H9 (cell line): Measurements from ENCODE around the gene MTARC2. TPM values are rescaled to one million over a fixed set of nuclear protein-coding genes. Genes with fewer than 3 reads are reported as not detected.

Experiments used
- DNase-seq: peaks from one replicate; pipeline ENCODE4 v3.0.0-alpha.2; 2017
- H2AFZ ChIP-seq: one replicate; pipeline ENCODE4 v1.6.1; 2013; ENCODE audit warnings: mild to moderate bottlenecking, low read length, control low read depth, moderate library complexity
- H2AK5ac ChIP-seq: 2 replicates; pipeline ENCODE4 v1.6.1; 2013; ENCODE audit warnings: low read length, control low read depth, mixed read lengths; ENCODE audit not compliant: insufficient read length
- H2BK120ac ChIP-seq: one replicate; pipeline ENCODE4 v1.6.1; 2013; ENCODE audit warnings: low read depth, mild to moderate bottlenecking, low read length, control low read depth, inconsistent platforms; ENCODE audit not compliant: poor library complexity, severe bottlenecking
- H2BK12ac ChIP-seq: 2 replicates; pipeline ENCODE4 v1.6.1; 2013; ENCODE audit warnings: low read length, control low read depth, mixed read lengths, low read depth; ENCODE audit not compliant: insufficient read length
- H2BK15ac ChIP-seq: 2 replicates; pipeline ENCODE4 v1.6.1; 2013; ENCODE audit warnings: low read depth, low read length, control low read depth
- H2BK20ac ChIP-seq: one replicate; pipeline ENCODE4 v1.6.1; 2013; ENCODE audit warnings: low read depth, mild to moderate bottlenecking, low read length, control low read depth, inconsistent platforms; ENCODE audit not compliant: poor library complexity, severe bottlenecking
- H2BK5ac ChIP-seq: 2 replicates; pipeline ENCODE4 v1.6.1; 2013; ENCODE audit warnings: low read length, control low read depth, mixed read lengths; ENCODE audit not compliant: insufficient read length
- H3K14ac ChIP-seq: 2 replicates; pipeline ENCODE4 v1.6.1; 2013; ENCODE audit warnings: low read length, control low read depth; ENCODE audit not compliant: insufficient read depth
- H3K18ac ChIP-seq: 2 replicates; pipeline ENCODE4 v1.6.1; 2013; ENCODE audit warnings: low read depth, mild to moderate bottlenecking, mixed read lengths, low read length, control low read depth; ENCODE audit not compliant: insufficient read length
- H3K23ac ChIP-seq: 2 replicates; pipeline ENCODE4 v1.6.1; 2013; ENCODE audit warnings: low read length, control low read depth, mixed read lengths, low read depth; ENCODE audit not compliant: insufficient read length
- H3K23me2 ChIP-seq: 2 replicates; pipeline ENCODE4 v1.6.1; 2013; ENCODE audit warnings: low read depth, mild to moderate bottlenecking, mixed read lengths, low read length, control low read depth; ENCODE audit not compliant: insufficient read length, poor library complexity, severe bottlenecking
- H3K27ac ChIP-seq: 2 replicates; pipeline ENCODE4 v1.5.1; 2013; ENCODE audit warnings: low read length, control low read depth, mixed read lengths, low read depth; ENCODE audit not compliant: insufficient read length
- H3K27me3 ChIP-seq: 2 replicates; pipeline ENCODE4 v1.6.1; 2013; ENCODE audit warnings: low read length, control low read depth, inconsistent platforms; ENCODE audit not compliant: insufficient read depth
- H3K4ac ChIP-seq: 2 replicates; pipeline ENCODE4 v1.6.1; 2013; ENCODE audit warnings: low read depth, mild to moderate bottlenecking, control low read depth, inconsistent platforms, low read length, moderate library complexity
- H3K4me1 ChIP-seq: 2 replicates; pipeline ENCODE4 v1.6.1; 2013; ENCODE audit warnings: low read length, control low read depth, inconsistent platforms; ENCODE audit not compliant: insufficient read depth
- H3K4me2 ChIP-seq: 2 replicates; pipeline ENCODE4 v1.6.1; 2013; ENCODE audit warnings: low read length, control low read depth, mixed read lengths; ENCODE audit not compliant: insufficient read length, insufficient read depth
- H3K56ac ChIP-seq: 2 replicates; pipeline ENCODE4 v1.6.1; 2013; ENCODE audit warnings: low read depth, mild to moderate bottlenecking, mixed read lengths, low read length, control low read depth; ENCODE audit not compliant: insufficient read length
- H3K79me1 ChIP-seq: 2 replicates; pipeline ENCODE4 v1.6.1; 2013; ENCODE audit warnings: low read depth, mild to moderate bottlenecking, moderate library complexity, low read length, control low read depth, inconsistent platforms; ENCODE audit not compliant: insufficient read depth, poor library complexity, severe bottlenecking
- H3K79me2 ChIP-seq: 2 replicates; pipeline ENCODE4 v1.6.1; 2013; ENCODE audit warnings: low read length, control low read depth, inconsistent platforms; ENCODE audit not compliant: insufficient read depth
- H3K9ac ChIP-seq: 2 replicates; pipeline ENCODE4 v1.6.1; 2013; ENCODE audit warnings: low read length, control low read depth, mixed read lengths; ENCODE audit not compliant: insufficient read length; ENCODE audit errors: extremely low read depth
- H3K9me3 ChIP-seq: one replicate; pipeline ENCODE4 v1.6.1; 2013; ENCODE audit warnings: low read depth, low read length, inconsistent platforms; ENCODE audit not compliant: control insufficient read depth
- H3T11ph ChIP-seq: one replicate; pipeline ENCODE4 v1.6.1; 2013; ENCODE audit warnings: mild to moderate bottlenecking, low read length, control low read depth, inconsistent platforms
- H4K20me1 ChIP-seq: one replicate; pipeline ENCODE4 v1.6.1; 2013; ENCODE audit not compliant: control insufficient read depth, insufficient read length, insufficient read depth
- H4K5ac ChIP-seq: 2 replicates; pipeline ENCODE4 v1.6.1; 2013; ENCODE audit warnings: low read depth, mild to moderate bottlenecking, mixed read lengths, low read length, control low read depth; ENCODE audit not compliant: insufficient read length
- H4K8ac ChIP-seq: replicated peaks from 2 replicates; pipeline ENCODE4 v1.6.1; 2013; ENCODE audit warnings: low read length, control low read depth, mixed read lengths, low read depth; ENCODE audit not compliant: insufficient read length
- H4K91ac ChIP-seq: 2 replicates; pipeline ENCODE4 v1.6.1; 2013; ENCODE audit warnings: low read depth, mild to moderate bottlenecking, moderate library complexity, mixed read lengths, low read length, control low read depth; ENCODE audit not compliant: insufficient read length
- H3K27ac Mint-ChIP-seq, 3 experiments: 2 replicates in 2 of 3; 3 replicates in 1 of 3; pipeline ENCODE4 v1.8.0; 2020 to 2021; ENCODE audit warnings: mixed read lengths in 3 of 3, mild to moderate bottlenecking in 1 of 3, moderate library complexity in 1 of 3
- H3K27me3 Mint-ChIP-seq: 2 replicates; pipeline ENCODE4 v1.8.0; 2021; ENCODE audit warnings: low read depth, mild to moderate bottlenecking, moderate library complexity, mixed read lengths
- H3K36me3 Mint-ChIP-seq, 3 experiments: 2 replicates in 2 of 3; 3 replicates in 1 of 3; pipeline ENCODE4 v1.8.0; 2020 to 2021; ENCODE audit warnings: low read depth in 3 of 3, mixed read lengths in 3 of 3; ENCODE audit not compliant: insufficient read depth in 1 of 3
- H3K4me1 Mint-ChIP-seq, 2 experiments: 2 replicates each; pipeline ENCODE4 v1.8.0; 2020; ENCODE audit warnings: mixed read lengths in 2 of 2
- H3K4me3 Mint-ChIP-seq, 2 experiments: 2 replicates in 1 of 2; 3 replicates in 1 of 2; pipeline ENCODE4 v1.8.0; 2020 to 2021; ENCODE audit warnings: mild to moderate bottlenecking in 2 of 2, mixed read lengths in 2 of 2, moderate library complexity in 1 of 2
- H3K9me3 Mint-ChIP-seq, 2 experiments: 2 replicates in 1 of 2; 3 replicates in 1 of 2; pipeline ENCODE4 v1.8.0; 2020; ENCODE audit warnings: mild to moderate bottlenecking in 2 of 2, mixed read lengths in 2 of 2, moderate library complexity in 1 of 2
- WGBS: extraction: QIAGEN DNeasy Blood & Tissue Kit; methylation state at CpG from one replicate; pipeline ENCODE4 v1.1.7; 2013; ENCODE audit warnings: missing lambda C conversion rate, low lambda C conversion rate, mixed read lengths; ENCODE audit not compliant: insufficient read length; ENCODE audit errors: extremely low coverage; 5-methylcytosine and 5-hydroxymethylcytosine counted together
- total RNA-seq: library from RNA; stranded (reverse); gene quantifications from 2 replicates; pipeline ENCODE4 v1.2.1, GENCODE V29; 2021
- TF ChIP-seq, protein P1 (sequence below): fragments of 200-600 bp; sonication (generic); conservative IDR thresholded peaks from 3 replicates; pipeline ENCODE4 v1.8.0; 2021; ENCODE audit warnings: antibody characterized with exemption, mild to moderate bottlenecking

The MTARC2 gene
- total RNA-seq, 1 experiment from 2014 or later: 7.7 TPM

DNA sequence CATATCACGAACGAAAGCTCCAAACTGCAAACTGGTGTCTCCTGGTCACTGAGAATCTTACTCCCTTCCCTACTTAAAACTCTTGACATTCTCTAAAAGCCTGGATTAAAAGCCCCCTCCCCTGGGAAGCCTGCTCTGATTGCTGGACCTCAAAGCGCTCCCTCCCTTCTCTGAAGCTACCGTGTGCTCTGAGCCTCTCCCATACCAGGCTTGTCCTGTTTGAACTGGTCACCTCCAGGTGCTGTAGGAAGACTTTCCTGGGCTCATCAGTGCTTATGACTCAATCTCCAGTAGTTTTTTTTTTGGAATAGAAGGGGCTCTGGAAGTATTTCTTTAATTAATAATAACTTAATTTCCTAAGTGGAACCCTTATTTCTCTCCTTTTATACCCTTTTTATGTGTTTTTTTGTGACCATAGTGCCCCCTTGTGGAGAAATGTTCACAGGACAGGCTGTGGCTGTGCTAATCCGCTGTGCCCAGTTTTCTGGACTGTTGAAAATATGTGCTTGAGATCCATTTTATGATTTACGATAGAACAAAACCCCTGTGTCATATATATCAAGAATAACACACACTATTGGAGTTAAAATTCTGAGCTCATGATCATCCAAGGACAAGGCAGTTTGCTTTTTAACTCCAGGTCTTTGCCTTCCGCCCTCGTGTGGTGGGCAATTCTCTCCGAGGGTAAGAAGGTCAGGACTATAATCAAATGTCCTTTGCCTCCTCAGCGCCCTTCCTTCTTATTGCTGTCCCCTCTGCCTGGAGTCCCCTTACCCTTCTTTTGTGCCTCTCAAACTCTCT, 55.5 kb downstream of the MTARC2 start:
- Histone ChIP-seq H3K4me1 (no peaks in the 10 kb centered on the region), H3K27me3 (no peaks in the 10 kb centered on the region), H2BK120ac (no peak overlapping the region), H3K4ac (no peak overlapping the region), H3K18ac (no peak overlapping the region), H4K5ac (no peak overlapping the region), H3K23ac (no peak overlapping the region), H3T11ph (no peak overlapping the region), H3K4me2 (no peak overlapping the region), H2BK12ac (no peak overlapping the region), H2BK15ac (no peak overlapping the region), H3K27ac (no peak overlapping the region), H4K91ac (no peak overlapping the region), H3K79me2 (no peaks in the 10 kb centered on the region), H2BK5ac (no peak overlapping the region), H3K23me2 (no peaks in the 10 kb centered on the region), H3K9ac (no peak overlapping the region), H3K9me3 (no peaks in the 10 kb centered on the region), H2AK5ac (no peak overlapping the region), H2BK20ac (no peak overlapping the region), H3K14ac (no peak overlapping the region), H3K56ac (no peak overlapping the region), H2AFZ (no peak overlapping the region), H3K79me1 (no peaks in the 10 kb centered on the region), H4K8ac (no peak overlapping the region), H4K20me1 (no peaks in the 10 kb centered on the region)
- TF ChIP-seq, protein P1, sequence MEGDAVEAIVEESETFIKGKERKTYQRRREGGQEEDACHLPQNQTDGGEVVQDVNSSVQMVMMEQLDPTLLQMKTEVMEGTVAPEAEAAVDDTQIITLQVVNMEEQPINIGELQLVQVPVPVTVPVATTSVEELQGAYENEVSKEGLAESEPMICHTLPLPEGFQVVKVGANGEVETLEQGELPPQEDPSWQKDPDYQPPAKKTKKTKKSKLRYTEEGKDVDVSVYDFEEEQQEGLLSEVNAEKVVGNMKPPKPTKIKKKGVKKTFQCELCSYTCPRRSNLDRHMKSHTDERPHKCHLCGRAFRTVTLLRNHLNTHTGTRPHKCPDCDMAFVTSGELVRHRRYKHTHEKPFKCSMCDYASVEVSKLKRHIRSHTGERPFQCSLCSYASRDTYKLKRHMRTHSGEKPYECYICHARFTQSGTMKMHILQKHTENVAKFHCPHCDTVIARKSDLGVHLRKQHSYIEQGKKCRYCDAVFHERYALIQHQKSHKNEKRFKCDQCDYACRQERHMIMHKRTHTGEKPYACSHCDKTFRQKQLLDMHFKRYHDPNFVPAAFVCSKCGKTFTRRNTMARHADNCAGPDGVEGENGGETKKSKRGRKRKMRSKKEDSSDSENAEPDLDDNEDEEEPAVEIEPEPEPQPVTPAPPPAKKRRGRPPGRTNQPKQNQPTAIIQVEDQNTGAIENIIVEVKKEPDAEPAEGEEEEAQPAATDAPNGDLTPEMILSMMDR: peak; percentile 94
- Mint-ChIP-seq H3K9me3 (no peaks in the 10 kb centered on the region), H3K4me3 (no peak overlapping the region), H3K36me3 (peaks cover 9 to 63% (median 37%) of the 10 kb centered on the region in 3 experiments; a peak in 6 of 7 replicates), H3K27ac (peak overlapping the region in 1 of 3 experiments; percentile 35; a peak in 2 of 7 replicates), H3K4me1 (peaks cover 4 to 12% of the 10 kb centered on the region in 2 experiments; a peak in 3 of 4 replicates), H3K27me3 (no peaks in the 10 kb centered on the region)
- no peak for DNase-seq
- WGBS: no CpG with 5 or more reads among the region's 10 CpGs
